ENCODE measurements around the gene CHGA. TPM values are rescaled to one million over a fixed set of nuclear protein-coding genes. Genes with fewer than 3 reads are reported as not detected.

Gene CHGA
- total RNA-seq, 1 donor from 2014 or later: not detected

GRCh38 chr14:92978229-92979021 lies 55.5 kb downstream of the CHGA start:
- Mint-ChIP-seq H3K27ac (no peak overlapping the region), H3K4me3 (no peak overlapping the region), H3K4me1 (peaks cover 19% of the 10 kb centered on the region), H3K9me3 (peaks cover 37% of the 10 kb centered on the region), H3K27me3 (no peaks in the 10 kb centered on the region), H3K36me3 (ENCODE audit: low read depth) (peaks cover 67% of the 10 kb centered on the region)
- ChIA-PET POLR2A (no interaction called here), CTCF (no interaction called here)
- TF ChIP-seq CTCF (IDR thresholded peaks at IDR 0.05): no peak
- intact Hi-C loops (cut with micrococcal nuclease): no loop called here
- no peak for DNase-seq
- no peak for ATAC-seq (ENCODE audit: low read depth)

GRCh38 chr14:92980866-92981265 lies 57.9 kb downstream of the CHGA start:
- peaks cover 21% of the 10 kb centered on the region for H3K4me1 Mint-ChIP-seq
- no peak for TF ChIP-seq CTCF (IDR thresholded peaks at IDR 0.05)
- ChIA-PET POLR2A (no interaction called here), CTCF (no interaction called here)
- H3K27me3 Mint-ChIP-seq: no peaks in the 10 kb centered on the region
- H3K4me3 Mint-ChIP-seq: no peak overlapping the region
- intact Hi-C loops (cut with micrococcal nuclease): no loop called here
- H3K9me3 Mint-ChIP-seq: peaks cover 34% of the 10 kb centered on the region
- peaks cover 75% of the 10 kb centered on the region for H3K36me3 Mint-ChIP-seq (ENCODE audit: low read depth)
- ATAC-seq (ENCODE audit: low read depth): no peak
- no peak overlapping the region for H3K27ac Mint-ChIP-seq
- no peak for DNase-seq

- Mint-ChIP-seq H3K27ac (no peak overlapping the region), H3K4me3 (no peak overlapping the region), H3K9me3 (peaks cover 27% of the 10 kb centered on the region), H3K36me3 (ENCODE audit: low read depth) (peaks cover 70% of the 10 kb centered on the region), H3K4me1 (peaks cover 21% of the 10 kb centered on the region), H3K27me3 (no peaks in the 10 kb centered on the region)
- TF ChIP-seq CTCF (IDR thresholded peaks at IDR 0.05): no peak
- ChIA-PET CTCF (no interaction called here), POLR2A (no interaction called here)
- intact Hi-C loops (cut with micrococcal nuclease): no loop called here
- DNase-seq (no peak), ATAC-seq (ENCODE audit: low read depth) (no peak)
These were observed 58.8 kb downstream of the CHGA start for GRCh38 chr14:92981726-92982125.

GRCh38 chr14:92982956-92983355 lies 60.0 kb downstream of the CHGA start:
- Mint-ChIP-seq H3K27me3 (no peaks in the 10 kb centered on the region), H3K36me3 (ENCODE audit: low read depth) (peaks cover 61% of the 10 kb centered on the region), H3K4me3 (no peak overlapping the region), H3K9me3 (peaks cover 17% of the 10 kb centered on the region), H3K4me1 (peaks cover 18% of the 10 kb centered on the region), H3K27ac (no peak overlapping the region)
- ChIA-PET POLR2A (no interaction called here), CTCF (no interaction called here)
- DNase-seq: no peak
- ATAC-seq (ENCODE audit: low read depth): no peak
- intact Hi-C loops (cut with micrococcal nuclease): no loop called here
- no peak for TF ChIP-seq CTCF (IDR thresholded peaks at IDR 0.05)

- DNase-seq: no peak
- Mint-ChIP-seq H3K27ac (no peak overlapping the region), H3K36me3 (ENCODE audit: low read depth) (peaks cover 56% of the 10 kb centered on the region), H3K27me3 (no peaks in the 10 kb centered on the region), H3K4me3 (no peak overlapping the region), H3K4me1 (peaks cover 13% of the 10 kb centered on the region), H3K9me3 (peaks cover 11% of the 10 kb centered on the region)
- TF ChIP-seq CTCF (IDR thresholded peaks at IDR 0.05): no peak
- ChIA-PET POLR2A (no interaction called here), CTCF (no interaction called here)
- peak; percentile 25 for ATAC-seq (ENCODE audit: low read depth)
- intact Hi-C loops (cut with micrococcal nuclease): no loop called here
These were observed 61.3 kb downstream of the CHGA start for GRCh38 chr14:92984082-92984788.

Other genes with a start within 250 kb of the CHGA start
- gene LGMN, start 174.5 kb upstream of the CHGA start, total RNA-seq: 10.3 and 11.8 TPM in 2 replicates
- gene GOLGA5, start 128.8 kb upstream of the CHGA start, total RNA-seq: 16.6 and 18.0 TPM in 2 replicates
- 43.0 and 50.4 TPM in 2 replicates for gene ITPK1, start 192.8 kb downstream of the CHGA start, total RNA-seq

Measured in activated B cell treated with CpG ODN at 0.5 μM for 24 hours (primary cell).